ENCODE data around the gene ATP7A.
A peak's percentile ranks its signal among the peaks of the same experiment; 100 is the strongest.
"Not testable (repeated sequence)": the region's sequence is repeated elsewhere in the genome, so short reads cannot be mapped to it uniquely, and the experiment has no call there.

The ATP7A gene

DNA sequence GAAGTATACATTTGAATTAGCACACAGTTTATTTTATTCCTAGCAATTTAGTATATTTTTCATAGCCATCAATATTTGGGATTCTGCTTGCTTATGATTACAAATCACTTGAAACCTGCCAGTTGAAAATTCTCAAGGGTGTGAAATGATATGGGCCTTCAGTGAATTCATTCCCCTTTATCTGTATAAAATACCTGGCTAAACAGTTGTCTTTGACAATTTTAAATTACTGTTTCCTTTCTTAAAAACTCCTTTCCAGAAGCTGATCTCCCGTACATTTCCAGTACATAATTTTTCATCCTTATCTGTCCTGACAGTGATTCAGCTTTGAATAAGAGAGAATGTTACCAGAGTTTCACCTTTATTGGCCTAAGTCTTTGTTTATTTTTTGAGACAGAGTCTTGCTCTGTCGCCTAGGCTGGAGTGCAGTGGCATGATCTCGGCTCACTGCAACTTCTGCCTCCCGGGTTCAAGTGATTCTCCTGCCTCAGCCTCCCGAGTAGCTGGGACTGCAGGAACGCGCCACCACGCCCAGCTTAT, 13.9 kb downstream of the ATP7A start:
- no peak for FAIRE-seq
- no peak for DNase-seq (ENCODE audit: insufficient read length, low spot score)
- TF ChIP-seq POLR2A (IDR thresholded peaks at IDR 0.05; ENCODE audit: low read depth, low read length), result no peak

DNA sequence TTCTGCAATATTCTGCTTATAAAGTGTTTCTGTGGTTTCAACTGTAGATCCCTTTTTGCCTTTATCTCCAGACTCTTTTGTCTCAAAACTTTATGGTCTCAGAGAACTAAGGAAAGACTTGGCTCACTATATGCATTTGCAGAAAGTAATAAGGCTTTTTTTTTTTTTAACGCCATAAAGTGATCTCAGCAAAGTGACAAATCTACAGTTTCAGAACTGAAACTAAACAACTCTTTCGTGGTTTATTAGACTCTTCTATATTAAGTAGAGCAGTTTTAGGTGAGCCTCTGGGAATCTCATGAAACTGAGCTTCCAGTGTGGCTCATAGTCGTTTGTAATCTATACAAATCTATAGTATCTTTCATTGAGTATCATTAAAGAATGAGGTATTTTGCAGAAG, 15.3 kb downstream of the ATP7A start:
- FAIRE-seq (no peak), DNase-seq (ENCODE audit: insufficient read length, low spot score) (no peak)
- TF ChIP-seq POLR2A (IDR thresholded peaks at IDR 0.05; ENCODE audit: low read depth, low read length), result no peak

DNA sequence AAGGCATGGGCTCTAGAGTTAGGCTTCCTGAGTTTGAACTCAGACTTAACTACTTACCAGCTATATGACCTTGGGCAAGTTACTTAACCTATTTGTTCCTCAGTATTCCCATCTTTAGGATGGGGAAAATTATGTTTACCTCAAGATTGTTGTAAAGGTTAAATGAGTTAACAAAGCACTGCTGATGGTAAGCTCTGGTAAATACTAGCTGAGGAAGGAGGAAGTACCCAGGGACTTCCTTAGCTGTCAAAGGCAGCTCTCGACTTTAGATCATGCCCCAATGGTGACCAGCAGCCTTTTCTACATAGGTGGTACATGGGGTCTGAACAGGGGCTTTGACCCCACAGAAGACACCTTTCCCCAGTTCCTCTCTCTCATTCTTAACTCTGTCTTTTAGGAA, 20.1 kb downstream of the ATP7A start:
- TF ChIP-seq POLR2A (IDR thresholded peaks at IDR 0.05; ENCODE audit: low read depth, low read length), result no peak
- no peak for FAIRE-seq
- no peak for DNase-seq (ENCODE audit: insufficient read length, low spot score)

DNA sequence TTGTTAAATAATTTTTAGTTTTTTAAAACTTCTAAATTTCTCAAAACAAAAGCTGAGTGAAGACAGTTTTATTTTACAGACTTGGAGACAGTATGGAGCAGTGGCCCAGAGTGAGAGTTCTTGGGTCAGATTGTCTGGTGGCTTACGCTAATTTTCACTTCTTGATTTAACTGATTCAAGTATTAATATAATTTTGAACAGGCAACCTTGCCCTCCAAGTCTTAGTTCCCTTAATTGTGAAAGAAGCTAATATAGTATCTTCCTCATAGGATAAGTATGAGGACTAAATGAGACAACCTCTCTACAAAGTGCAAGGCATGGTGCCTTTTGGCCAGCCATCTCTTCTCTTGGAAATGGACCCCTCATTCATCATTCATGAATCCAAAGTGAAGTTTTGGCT, 25.4 kb downstream of the ATP7A start:
- TF ChIP-seq POLR2A (IDR thresholded peaks at IDR 0.05; ENCODE audit: low read depth, low read length), result no peak
- FAIRE-seq (no peak), DNase-seq (ENCODE audit: insufficient read length, low spot score) (no peak)

DNA sequence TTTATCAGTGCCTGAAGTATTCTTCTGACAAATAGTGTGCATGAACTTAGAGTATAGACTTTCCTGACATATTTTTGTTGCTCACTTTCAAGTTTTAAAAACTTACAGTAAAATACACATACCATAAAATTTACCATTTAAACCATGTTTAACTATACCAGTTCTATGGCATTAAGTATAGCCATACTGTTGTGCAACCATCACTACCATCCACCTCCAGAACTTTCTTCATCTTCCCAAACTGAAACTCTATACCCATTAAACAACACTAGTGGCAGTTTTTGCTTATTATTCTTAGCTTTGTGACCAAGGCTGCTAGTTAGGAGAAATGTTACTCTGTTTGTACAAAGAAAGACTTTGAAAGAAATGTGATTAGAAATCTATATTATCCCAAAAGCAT, 25.8 kb downstream of the ATP7A start:
- TF ChIP-seq POLR2A (IDR thresholded peaks at IDR 0.05; ENCODE audit: low read depth, low read length), result no peak
- FAIRE-seq (no peak), DNase-seq (ENCODE audit: insufficient read length, low spot score) (no peak)

DNA sequence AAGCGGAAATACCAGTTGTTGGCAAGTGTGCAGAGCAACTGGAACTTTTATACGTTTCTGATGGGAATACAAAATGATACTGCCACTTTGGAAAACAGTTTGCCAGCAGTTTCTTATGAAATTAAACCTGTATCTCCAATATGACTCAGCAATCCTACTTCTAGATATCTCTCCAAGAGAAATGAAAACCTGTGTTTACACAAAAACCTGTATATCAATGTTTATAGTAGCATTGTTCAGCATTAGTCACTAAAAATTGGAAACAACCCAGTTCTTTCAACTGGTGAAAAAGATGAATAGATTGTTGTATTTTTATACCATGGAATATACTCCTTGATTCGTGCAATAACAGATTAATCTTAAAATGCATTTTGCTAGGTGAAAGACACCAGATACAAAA, 26.8 kb downstream of the ATP7A start:
- TF ChIP-seq POLR2A (IDR thresholded peaks at IDR 0.05; ENCODE audit: low read depth, low read length), result no peak
- DNase-seq (ENCODE audit: insufficient read length, low spot score) (no peak), FAIRE-seq (peak; percentile 64)

DNA sequence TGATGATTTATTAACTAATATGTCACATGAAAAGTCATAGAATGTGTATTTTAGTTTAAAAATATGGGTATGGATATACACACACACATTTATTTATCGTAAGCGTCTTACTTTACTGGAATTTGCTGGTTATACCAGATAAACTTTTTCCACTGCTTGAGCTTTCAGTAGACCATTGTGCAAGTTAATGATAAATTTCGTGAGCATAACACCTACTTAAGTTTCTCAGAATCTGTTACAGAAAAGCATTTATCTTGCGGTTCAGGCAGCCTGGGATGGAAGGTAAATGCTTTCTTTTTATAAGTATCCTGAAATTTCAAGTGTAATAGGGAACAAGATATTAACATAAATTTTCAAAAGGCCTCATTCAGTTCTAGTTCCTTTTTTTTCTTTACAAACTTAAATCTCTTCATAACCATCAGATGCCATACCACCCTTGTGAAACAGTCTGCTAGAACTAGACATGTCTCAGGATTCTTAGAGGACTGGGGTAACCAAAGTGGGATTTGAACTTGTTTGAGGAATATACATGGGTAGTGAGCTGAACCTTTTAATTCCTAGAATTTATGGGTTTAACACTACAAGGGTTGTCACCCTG, 27.7 kb downstream of the ATP7A start:
- DNase-seq (ENCODE audit: insufficient read length, low spot score) (no peak), FAIRE-seq (no peak)
- TF ChIP-seq POLR2A (IDR thresholded peaks at IDR 0.05; ENCODE audit: low read depth, low read length), result no peak

DNA sequence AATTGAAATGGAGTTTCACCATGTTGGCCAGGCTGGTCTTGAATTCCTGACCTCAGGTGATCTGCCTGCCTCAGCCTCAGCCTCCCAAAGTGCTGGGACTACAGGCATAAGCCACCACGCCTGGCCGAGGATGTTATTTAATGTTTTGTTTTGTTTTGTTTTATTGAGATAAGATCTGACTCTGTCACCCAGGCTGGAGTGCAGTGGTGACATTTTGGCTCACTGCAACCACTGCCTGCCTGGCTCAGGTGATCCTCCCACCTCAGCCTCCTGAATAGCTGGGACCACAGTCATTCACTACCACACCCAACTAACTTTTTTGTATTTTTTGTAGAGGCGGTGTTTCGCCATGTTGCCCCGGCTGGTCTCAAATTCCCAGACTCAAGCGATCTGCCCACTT, 34.5 kb downstream of the ATP7A start:
- FAIRE-seq; DNase-seq (ENCODE audit: insufficient read length, low spot score): not testable (repeated sequence)

DNA sequence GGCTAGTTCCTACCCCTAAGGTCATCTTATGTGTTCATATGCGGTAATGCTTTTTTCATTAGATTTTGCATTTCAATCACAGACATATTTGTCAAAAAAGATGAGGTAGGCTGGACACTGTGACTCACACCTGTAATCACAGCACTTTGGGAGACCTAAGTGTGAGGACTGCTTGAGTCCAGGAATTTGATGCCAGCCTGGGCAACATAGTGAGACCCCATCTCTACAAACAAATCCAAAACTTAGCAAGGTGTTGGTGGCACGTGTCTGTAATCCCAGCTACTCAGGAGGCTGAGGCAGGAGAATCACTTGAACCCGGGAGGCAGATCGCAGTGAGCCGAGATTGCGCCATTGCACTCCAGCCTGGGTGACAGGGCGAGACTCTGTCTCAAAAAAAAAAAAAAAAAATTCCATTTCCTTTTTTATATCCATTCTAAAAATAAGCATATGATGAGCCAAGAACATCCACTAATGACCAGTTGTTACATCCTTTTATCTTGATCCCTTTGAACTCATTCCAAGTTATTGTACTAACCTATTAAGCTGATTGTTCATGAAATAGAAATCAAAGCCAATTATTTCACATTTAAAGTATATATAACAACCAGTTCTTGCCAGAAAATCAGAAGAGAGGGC, 35.5 kb downstream of the ATP7A start:
- no peak for TF ChIP-seq POLR2A (IDR thresholded peaks at IDR 0.05; ENCODE audit: low read depth, low read length)
- FAIRE-seq (no peak), DNase-seq (ENCODE audit: insufficient read length, low spot score) (no peak)

DNA sequence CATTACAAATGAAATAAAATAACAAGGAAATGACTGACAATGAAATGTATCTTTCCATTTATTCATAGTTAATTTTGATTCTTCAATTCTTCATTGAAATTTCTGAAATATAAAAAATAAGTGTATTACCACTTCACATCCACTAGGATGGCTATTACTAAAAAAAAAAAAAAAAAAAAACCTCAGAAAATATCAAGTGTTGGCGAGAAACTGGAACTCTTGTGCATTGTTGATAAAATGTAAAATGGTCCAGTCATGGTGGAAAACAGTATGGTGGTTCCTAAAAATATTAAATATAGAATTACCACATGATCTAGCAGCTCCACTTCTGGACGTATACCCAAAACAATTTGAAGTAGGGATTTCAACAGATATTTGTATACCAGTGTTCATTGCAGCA, 36.1 kb downstream of the ATP7A start:
- FAIRE-seq (no peak), DNase-seq (ENCODE audit: insufficient read length, low spot score) (no peak)
- TF ChIP-seq POLR2A (IDR thresholded peaks at IDR 0.05; ENCODE audit: low read depth, low read length), result no peak

DNA sequence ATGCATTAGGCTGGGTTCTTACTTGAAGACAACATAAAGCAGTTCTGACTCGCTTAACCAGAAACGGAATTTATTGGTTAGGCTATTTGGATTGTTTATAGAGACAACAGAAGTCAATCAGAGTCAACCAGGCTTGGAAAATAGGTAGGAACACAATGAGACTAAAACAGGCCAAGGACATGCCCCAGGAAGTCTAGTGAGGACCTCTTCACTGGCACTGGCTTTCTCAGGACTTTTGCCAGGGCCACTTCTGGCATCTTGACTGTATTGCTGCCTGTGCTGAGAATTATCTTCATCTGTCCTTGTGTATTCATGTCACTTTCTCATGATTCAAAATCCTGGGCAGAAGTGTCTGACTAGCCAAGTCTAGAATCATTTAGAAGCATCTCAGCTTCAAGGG, 39.3 kb downstream of the ATP7A start:
- FAIRE-seq, result no peak
- no peak for DNase-seq (ENCODE audit: insufficient read length, low spot score)
- no peak for TF ChIP-seq POLR2A (IDR thresholded peaks at IDR 0.05; ENCODE audit: low read depth, low read length)

DNA sequence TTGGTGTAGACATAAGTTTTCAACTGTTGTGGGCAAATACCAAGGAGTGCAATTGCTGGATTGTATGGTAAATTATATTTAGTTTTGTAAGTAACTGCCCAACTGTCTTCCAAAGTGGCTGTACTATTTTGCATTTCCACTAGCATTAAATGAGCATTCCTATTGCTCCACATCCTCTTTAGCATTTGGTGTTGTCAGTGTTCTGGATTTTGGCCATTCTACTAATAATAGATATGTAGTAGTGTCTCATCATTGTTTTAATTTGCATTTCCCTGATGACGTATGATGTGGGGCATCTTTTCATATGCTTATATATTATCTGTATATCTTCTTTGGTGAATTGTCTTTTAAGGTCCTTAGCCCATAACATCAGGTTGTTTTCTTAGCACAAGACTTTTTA, 41.7 kb downstream of the ATP7A start:
- no peak for TF ChIP-seq POLR2A (IDR thresholded peaks at IDR 0.05; ENCODE audit: low read depth, low read length)
- FAIRE-seq (no peak), DNase-seq (ENCODE audit: insufficient read length, low spot score) (no peak)

DNA sequence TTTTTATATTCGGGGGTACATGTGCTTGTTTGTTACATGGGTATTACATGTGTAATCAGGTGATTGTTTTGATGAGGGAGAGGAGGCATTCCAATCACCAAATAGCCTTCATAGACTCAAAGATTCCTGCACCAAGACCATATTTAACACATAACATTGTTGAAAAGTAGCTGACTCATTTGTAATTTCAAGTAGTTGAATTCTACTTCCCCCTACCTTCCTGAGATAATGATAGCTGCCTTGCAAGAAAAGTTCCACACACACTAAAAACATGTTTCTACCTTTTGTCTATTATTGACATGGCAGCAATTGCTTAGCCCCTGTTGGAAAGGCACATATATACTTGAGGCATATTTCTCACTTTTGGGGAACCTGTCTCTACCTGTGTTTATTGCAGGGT, 42.8 kb downstream of the ATP7A start:
- DNase-seq (ENCODE audit: insufficient read length, low spot score), result no peak
- TF ChIP-seq POLR2A (IDR thresholded peaks at IDR 0.05; ENCODE audit: low read depth, low read length), result no peak
- peak; percentile 11 for FAIRE-seq

DNA sequence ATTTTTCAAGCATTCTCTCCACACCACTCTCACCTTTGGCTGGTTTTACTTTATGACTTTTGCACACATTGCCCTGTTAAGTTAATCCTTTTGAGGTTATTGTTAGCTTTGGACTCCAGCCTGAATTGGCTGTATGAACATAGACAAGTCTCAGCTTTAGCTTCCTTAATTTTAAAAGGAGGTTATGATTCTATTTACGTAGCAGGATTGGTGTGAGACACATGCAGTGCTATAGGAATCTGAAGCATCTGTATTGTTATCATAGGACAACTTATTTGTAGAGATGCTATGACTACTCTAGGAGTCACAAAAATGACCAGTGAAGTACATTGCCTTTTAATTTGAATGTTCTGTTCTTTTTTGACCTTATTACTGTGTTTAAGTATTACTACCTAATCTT, 43.2 kb downstream of the ATP7A start:
- peak; percentile 15 for FAIRE-seq
- DNase-seq (ENCODE audit: insufficient read length, low spot score), result no peak

DNA sequence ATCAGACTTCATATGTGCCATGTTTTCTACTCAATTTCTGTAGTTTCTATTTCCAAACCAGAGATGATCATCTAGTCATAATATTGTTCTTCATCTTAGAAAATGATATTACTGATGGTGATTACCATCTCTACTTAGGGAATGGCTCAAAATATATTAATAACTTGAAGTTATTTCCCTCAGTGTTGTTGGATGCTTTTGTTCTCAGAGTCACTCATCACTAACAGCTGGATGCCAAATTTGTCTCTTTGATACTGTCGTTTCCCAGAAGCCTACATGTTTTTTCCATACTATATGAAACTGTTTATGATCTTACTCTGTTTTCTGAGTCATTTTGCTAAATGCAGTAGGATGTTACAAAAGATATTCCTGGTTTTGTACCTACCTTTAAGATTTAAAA, 50.1 kb downstream of the ATP7A start:
- DNase-seq (ENCODE audit: insufficient read length, low spot score) (no peak), FAIRE-seq (no peak)
- no peak for TF ChIP-seq POLR2A (IDR thresholded peaks at IDR 0.05; ENCODE audit: low read depth, low read length)

More for the DNA sequence above, 43.2 kb downstream of the ATP7A start:
- TF ChIP-seq POLR2A (IDR thresholded peaks at IDR 0.05; ENCODE audit: low read depth, low read length), result no peak
